8988T (cell line): ENCODE data around the gene MSANTD1.

ENCODE experiments used
- DNase-seq: peaks from one replicate; pipeline ENCODE4 v3.0.0; 2011

The MSANTD1 gene

GRCh38 chr4:3234171-3235029, 14.6 kb upstream of the MSANTD1 start:
- no peak for DNase-seq

GRCh38 chr4:3235030-3235345, 14.0 kb upstream of the MSANTD1 start:
- DNase-seq = no peak

- DNase-seq = no peak
These were observed 13.4 kb upstream of the MSANTD1 start for GRCh38 chr4:3235581-3235980.

GRCh38 chr4:3236326-3236878, 12.6 kb upstream of the MSANTD1 start:
- no peak for DNase-seq

- DNase-seq = no peak
These were observed 11.7 kb upstream of the MSANTD1 start for GRCh38 chr4:3237266-3237665.

GRCh38 chr4:3237712-3238560, 11.0 kb upstream of the MSANTD1 start:
- no peak for DNase-seq

GRCh38 chr4:3238721-3239120, 10.2 kb upstream of the MSANTD1 start:
- no peak for DNase-seq

GRCh38 chr4:3239303-3239702, 9.7 kb upstream of the MSANTD1 start:
- DNase-seq = no peak

GRCh38 chr4:3239998-3240920, 8.7 kb upstream of the MSANTD1 start:
- no peak for DNase-seq

- DNase-seq = no peak
These were observed 7.9 kb upstream of the MSANTD1 start for GRCh38 chr4:3240936-3241522.

GRCh38 chr4:3241898-3242524, 6.9 kb upstream of the MSANTD1 start:
- DNase-seq = no peak

- no peak for DNase-seq
These were observed 5.7 kb upstream of the MSANTD1 start for GRCh38 chr4:3243136-3243780.

- no peak for DNase-seq
These were observed 5.0 kb upstream of the MSANTD1 start for GRCh38 chr4:3244002-3244401.

GRCh38 chr4:3244747-3245146, 4.2 kb upstream of the MSANTD1 start:
- no peak for DNase-seq

GRCh38 chr4:3245676-3246075, 3.3 kb upstream of the MSANTD1 start:
- DNase-seq = no peak

- peak; percentile 72 for DNase-seq
These were observed 2.2 kb upstream of the MSANTD1 start for GRCh38 chr4:3246458-3247398.

- no peak for DNase-seq
These were observed 1.4 kb upstream of the MSANTD1 start for GRCh38 chr4:3247399-3248177.

- DNase-seq = no peak
These were observed 830 bp upstream of the MSANTD1 start for GRCh38 chr4:3248178-3248480.

GRCh38 chr4:3249711-3250437, 915 bp downstream of the MSANTD1 start:
- no peak for DNase-seq
